ENCODE data around the gene HDAC10. TPM values are rescaled to one million over a fixed set of nuclear protein-coding genes. Genes with fewer than 3 reads are reported as not detected.

The HDAC10 gene
- total and polyA plus RNA-seq, 10 of the 15 experiments (the other 5 are each of a cell fraction or from before 2014, with no cell fraction given): 0.26 to 48.6 (median 5.0) TPM

DNA sequence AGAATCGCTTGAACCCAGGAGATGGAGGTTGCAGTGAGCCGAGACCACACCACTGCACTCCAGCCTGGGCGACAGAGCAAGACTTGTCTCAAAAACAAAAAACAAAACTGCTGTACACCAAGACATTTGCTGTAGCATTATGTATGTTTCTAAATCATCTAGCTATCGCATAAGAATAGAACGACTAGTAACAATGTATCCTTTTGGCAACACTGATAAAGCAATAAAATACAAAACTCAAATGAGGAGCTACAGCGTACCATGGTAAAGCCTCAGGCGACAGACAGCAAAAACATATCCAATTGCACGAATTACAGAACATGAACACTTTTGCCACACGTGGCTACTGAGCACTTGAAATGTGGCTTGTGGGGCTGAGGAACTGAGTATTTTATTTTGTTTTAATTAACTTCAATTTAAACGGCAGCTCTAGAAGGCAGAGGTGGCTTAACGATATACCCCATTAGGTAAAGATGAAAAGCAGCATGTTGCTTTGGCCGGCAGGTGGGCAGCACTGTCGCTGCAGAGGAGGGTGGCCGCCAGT is 8.6 kb downstream of the HDAC10 start:
- Histone ChIP-seq H4K20me1 (ENCODE audit: control insufficient read depth, insufficient read depth) (no peaks in the 10 kb centered on the region; the same call in none of the 2 replicates), H3K27me3 (replicated peaks in 1 of 2; ENCODE audit: control insufficient read depth in 2 of 2, insufficient read depth in 2 of 2, low read length in 1 of 2) (no peaks in the 10 kb centered on the region), H3K36me3 (ENCODE audit: control insufficient read depth in 2 of 2, insufficient read depth in 2 of 2, low read length in 1 of 2) (peaks cover 9 to 19% of the 10 kb centered on the region in 2 experiments; a peak in 3 of 4 replicates), H3K79me2 (ENCODE audit: control insufficient read depth, insufficient read depth, low read length) (peaks cover 55% of the 10 kb centered on the region), H2AFZ (ENCODE audit: control insufficient read depth, low read depth, low read length) (no peak overlapping the region), H3K27ac (ENCODE audit: control insufficient read depth, insufficient read depth) (no peak overlapping the region), H3K4me1 (ENCODE audit: control insufficient read depth, insufficient read depth, low read length) (peaks cover 10% of the 10 kb centered on the region), H3K4me3 (peak overlapping the region; percentile 83), H3K9me3 (replicated peaks; ENCODE audit: control insufficient read depth, insufficient read depth, low read length) (no peaks in the 10 kb centered on the region), H3K9ac (ENCODE audit: control insufficient read depth, insufficient read depth, low read length) (peak overlapping the region; percentile 10; the same call in 1 of the 2 replicates), H3K4me2 (ENCODE audit: control insufficient read depth, insufficient read depth) (peak overlapping the region; percentile 98)
- FAIRE-seq (no peak), DNase-seq (ENCODE audit: low read depth, low spot score) (no peak), ATAC-seq (no peak)
- intact Hi-C loops (cut with micrococcal nuclease; ENCODE audit: unreplicated experiment) (loop anchor here (5.0 to 10.0 kb wide), 2 partner anchors 232 to 380 kb away; partner anchors contain the start of gene SBF1), in situ Hi-C loops (cut with MboI) (no loop called here)
- BruUV-seq (replicated peaks): no TSS peak
- TF ChIP-seq IRF4 (IDR thresholded peaks at IDR 0.05; ENCODE audit: low read depth, low read length): no peak
- TF ChIP-seq MLLT1 (IDR thresholded peaks at IDR 0.05): 0 out of 2 replicates have a peak, but pooled peaks have one; percentile 68
- no peak for TF ChIP-seq CHD1 (IDR thresholded peaks at IDR 0.05; ENCODE audit: low read depth, low read length)
- WGBS (ENCODE audit: insufficient coverage, insufficient replicate concordance, low lambda C conversion rate, missing lambda C conversion rate): 47% methylated on average over 14 of the region's 14 CpGs
- ChIA-PET RAD21 (ENCODE audit: unreplicated experiment) (interaction anchor here (0.6 to 1.7 kb wide), 5 partner anchors 9 to 460 kb away, joined by 3 to 4 read pairs (median 3); partner anchors contain the start of gene HDAC10), POLR2A (interaction anchor here (0.7 to 1.2 kb wide), 4 partner anchors 8 to 398 kb away, joined by 3 to 5 read pairs (median 4); partner anchors contain the start of gene HDAC10), SMC1A (ENCODE audit: uncharacterized antibody, unreplicated experiment) (interaction anchor here (1.0 to 2.9 kb wide), 5 partner anchors 8 to 379 kb away, joined by 4 to 11 read pairs (median 5); partner anchors contain the start of gene HDAC10), CTCF (interaction anchor here (0.5 to 3.8 kb wide), 11 partner anchors 8 to 379 kb away, joined by 3 to 24 read pairs (median 3); partner anchors contain the start of gene HDAC10)

DNA sequence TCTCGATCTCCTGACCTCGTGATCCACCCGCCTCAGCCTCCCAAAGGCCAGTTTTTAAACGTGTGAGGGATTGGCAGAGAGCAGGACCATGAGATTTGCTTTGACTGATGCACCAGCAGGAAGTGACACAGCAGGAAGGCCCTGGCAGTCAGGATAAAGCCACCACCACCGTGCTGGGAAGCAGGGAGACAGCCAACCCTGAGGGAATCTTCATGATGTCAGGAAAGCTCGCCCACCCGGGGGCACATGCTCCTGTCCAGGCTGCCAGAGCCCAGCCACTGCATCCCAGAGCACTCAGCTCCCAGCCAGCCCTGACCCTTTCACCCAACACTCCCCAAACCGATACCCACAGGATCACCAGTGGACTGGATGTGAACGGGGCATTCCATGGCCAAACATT is 12.3 kb downstream of the HDAC10 start:
- intact Hi-C loops (cut with micrococcal nuclease; ENCODE audit: unreplicated experiment) (no loop called here), in situ Hi-C loops (cut with MboI) (no loop called here)
- H3K36me3 ChIP-seq (ENCODE audit: control insufficient read depth in 2 of 2, insufficient read depth in 2 of 2, low read length in 1 of 2): peaks cover 3 to 12% of the 10 kb centered on the region in 2 experiments; a peak in 2 of 4 replicates
- no peaks in the 10 kb centered on the region; the same call in 1 of the 2 replicates for H3K4me1 ChIP-seq (ENCODE audit: control insufficient read depth, insufficient read depth, low read length)
- no peak for ATAC-seq
- BruUV-seq (replicated peaks): no TSS peak
- WGBS (ENCODE audit: insufficient coverage, insufficient replicate concordance, low lambda C conversion rate, missing lambda C conversion rate): 89% methylated on average over 9 of the region's 9 CpGs
- no peaks in the 10 kb centered on the region; the same call in 1 of the 2 replicates for H4K20me1 ChIP-seq (ENCODE audit: control insufficient read depth, insufficient read depth)
- peaks cover 38% of the 10 kb centered on the region for H3K79me2 ChIP-seq (ENCODE audit: control insufficient read depth, insufficient read depth, low read length)
- H3K4me2 ChIP-seq (ENCODE audit: control insufficient read depth, insufficient read depth): no peak overlapping the region
- no peak overlapping the region for H3K4me3 ChIP-seq
- DNase-seq (ENCODE audit: low read depth, low spot score): no peak
- ChIA-PET CTCF (interaction anchor here (1.1 to 2.0 kb wide), 2 partner anchors 122 to 471 kb away, joined by 3 to 4 read pairs; no protein-coding TSS in a partner anchor), POLR2A (no interaction called here), RAD21 (ENCODE audit: unreplicated experiment) (no interaction called here), SMC1A (ENCODE audit: uncharacterized antibody, unreplicated experiment) (interaction anchor here (0.6 to 1.3 kb wide), 2 partner anchors 85 to 119 kb away, joined by 3 to 4 read pairs; no protein-coding TSS in a partner anchor)
- H2AFZ ChIP-seq (ENCODE audit: control insufficient read depth, low read depth, low read length): no peak overlapping the region
- H3K27me3 ChIP-seq (replicated peaks in 1 of 2; ENCODE audit: control insufficient read depth in 2 of 2, insufficient read depth in 2 of 2, low read length in 1 of 2): no peaks in the 10 kb centered on the region
- no peak overlapping the region for H3K9ac ChIP-seq (ENCODE audit: control insufficient read depth, insufficient read depth, low read length)
- H3K9me3 ChIP-seq (replicated peaks; ENCODE audit: control insufficient read depth, insufficient read depth, low read length): no peaks in the 10 kb centered on the region
- no peak overlapping the region for H3K27ac ChIP-seq (ENCODE audit: control insufficient read depth, insufficient read depth)
- no peak for FAIRE-seq
- TF ChIP-seq IRF3 (IDR thresholded peaks at IDR 0.05) (no peak), KDM1A (IDR thresholded peaks at IDR 0.05; ENCODE audit: borderline replicate concordance) (no peak), DPF2 (IDR thresholded peaks at IDR 0.05) (no peak), KAT2A (conservative IDR thresholded peaks at IDR 0.05; ENCODE audit: control insufficient read depth, low read depth, low read length) (no peak), NBN (IDR thresholded peaks at IDR 0.05) (no peak), SIX5 (IDR thresholded peaks at IDR 0.05; ENCODE audit: low read depth, low read length, severe bottlenecking) (no peak), GATAD2B (conservative IDR thresholded peaks at IDR 0.05; ENCODE audit: low read depth) (no peak), RUNX3 (IDR thresholded peaks at IDR 0.05; ENCODE audit: low read length) (no peak)
- TF ChIP-seq, protein P1, sequence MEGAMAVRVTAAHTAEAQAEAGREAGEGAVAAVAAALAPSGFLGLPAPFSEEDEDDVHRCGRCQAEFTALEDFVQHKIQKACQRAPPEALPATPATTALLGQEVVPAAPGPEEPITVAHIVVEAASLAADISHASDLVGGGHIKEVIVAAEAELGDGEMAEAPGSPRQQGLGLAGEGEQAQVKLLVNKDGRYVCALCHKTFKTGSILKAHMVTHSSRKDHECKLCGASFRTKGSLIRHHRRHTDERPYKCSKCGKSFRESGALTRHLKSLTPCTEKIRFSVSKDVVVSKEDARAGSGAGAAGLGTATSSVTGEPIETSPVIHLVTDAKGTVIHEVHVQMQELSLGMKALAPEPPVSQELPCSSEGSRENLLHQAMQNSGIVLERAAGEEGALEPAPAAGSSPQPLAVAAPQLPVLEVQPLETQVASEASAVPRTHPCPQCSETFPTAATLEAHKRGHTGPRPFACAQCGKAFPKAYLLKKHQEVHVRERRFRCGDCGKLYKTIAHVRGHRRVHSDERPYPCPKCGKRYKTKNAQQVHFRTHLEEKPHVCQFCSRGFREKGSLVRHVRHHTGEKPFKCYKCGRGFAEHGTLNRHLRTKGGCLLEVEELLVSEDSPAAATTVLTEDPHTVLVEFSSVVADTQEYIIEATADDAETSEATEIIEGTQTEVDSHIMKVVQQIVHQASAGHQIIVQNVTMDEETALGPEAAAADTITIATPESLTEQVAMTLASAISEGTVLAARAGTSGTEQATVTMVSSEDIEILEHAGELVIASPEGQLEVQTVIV (IDR thresholded peaks at IDR 0.05; ENCODE audit: borderline replicate concordance, partially characterized antibody): no peak

All from GM12878 (cell line).